ENCODE data around the gene CCDC18.
"Not testable (repeated sequence)": the region's sequence is repeated elsewhere in the genome, so short reads cannot be mapped to it uniquely, and the experiment has no call there.

CCDC18 gene

GRCh38 chr1:93244298-93245069 lies 64.0 kb downstream of the CCDC18 start:
- no peak for DNase-seq

GRCh38 chr1:93251966-93252365 lies 71.4 kb downstream of the CCDC18 start:
- DNase-seq: no peak

GRCh38 chr1:93252598-93252997 lies 72.1 kb downstream of the CCDC18 start:
- no peak for DNase-seq

GRCh38 chr1:93253516-93253915 lies 73.0 kb downstream of the CCDC18 start:
- no peak for DNase-seq

GRCh38 chr1:93255222-93256079 lies 74.9 kb downstream of the CCDC18 start:
- DNase-seq: no peak

GRCh38 chr1:93256433-93256832 lies 75.9 kb downstream of the CCDC18 start:
- no peak for DNase-seq

GRCh38 chr1:93257889-93258288 lies 77.4 kb downstream of the CCDC18 start:
- DNase-seq: no peak

GRCh38 chr1:93260726-93261125 lies 80.2 kb downstream of the CCDC18 start:
- not testable (repeated sequence) for DNase-seq

- peak; percentile 5 for DNase-seq
These were observed 82.1 kb downstream of the CCDC18 start for GRCh38 chr1:93262645-93263044.

GRCh38 chr1:93268888-93269287 lies 88.4 kb downstream of the CCDC18 start:
- DNase-seq: not testable (repeated sequence)

GRCh38 chr1:93275262-93275633 lies 94.7 kb downstream of the CCDC18 start:
- not testable (repeated sequence) for DNase-seq

- no peak for DNase-seq
These were observed 95.2 kb downstream of the CCDC18 start for GRCh38 chr1:93275634-93276295.

- not testable (repeated sequence) for DNase-seq
These were observed 97.0 kb downstream of the CCDC18 start for GRCh38 chr1:93277530-93277929.

- DNase-seq: no peak
These were observed 103.0 kb downstream of the CCDC18 start for GRCh38 chr1:93283496-93283895.

- no peak for DNase-seq
These were observed 108.0 kb downstream of the CCDC18 start for GRCh38 chr1:93288558-93288957.

GRCh38 chr1:93296555-93297154 lies 116.1 kb downstream of the CCDC18 start:
- no peak for DNase-seq

GRCh38 chr1:93301131-93301530 lies 120.6 kb downstream of the CCDC18 start:
- no peak for DNase-seq

GRCh38 chr1:93302078-93302477 lies 121.6 kb downstream of the CCDC18 start:
- DNase-seq: no peak

- peak; percentile 82 for DNase-seq
These were observed 124.2 kb downstream of the CCDC18 start for GRCh38 chr1:93304716-93305138.

GRCh38 chr1:93306920-93307319 lies 126.4 kb downstream of the CCDC18 start:
- no peak for DNase-seq

- DNase-seq: no peak
These were observed 132.5 kb downstream of the CCDC18 start for GRCh38 chr1:93313026-93313425.

GRCh38 chr1:93317207-93317606 lies 136.7 kb downstream of the CCDC18 start:
- no peak for DNase-seq

GRCh38 chr1:93317943-93318342 lies 137.4 kb downstream of the CCDC18 start:
- DNase-seq: no peak

Data from OCI-M1 (cell line).